SK-N-SH treated with all-trans-retinoic acid at 6 μM for 48 hours (cell line): ENCODE data around the gene STEAP1B.

Experiments used
- ATAC-seq: fragments of 200-7000 bp; cut with Tn5 transposase; 3 replicates; pipeline ENCODE4 v1.9.1; 2020; ENCODE audit warnings: mild to moderate bottlenecking, moderate library complexity
- ARNTL ChIP-seq: fragments of 450-650 bp; formaldehyde crosslinking; IDR thresholded peaks from 2 replicates; pipeline ENCODE4 v1.5.0; 2020; ENCODE audit warnings: low read depth, mild to moderate bottlenecking, moderate library complexity, borderline replicate concordance
- CSDC2 ChIP-seq: fragments of 250-450 bp; sonication (Bioruptor Pico); IDR thresholded peaks from 2 replicates; pipeline ENCODE4 v1.5.0; 2020; ENCODE audit warnings: mild to moderate bottlenecking, moderate library complexity
- CSRNP3 ChIP-seq: fragments of 250-450 bp; sonication (Bioruptor Pico); IDR thresholded peaks from 2 replicates; pipeline ENCODE4 v1.5.1; 2021; ENCODE audit warnings: mild to moderate bottlenecking, moderate library complexity
- ESRRG ChIP-seq: fragments of 250-450 bp; sonication (Bioruptor Pico); IDR thresholded peaks from 2 replicates; pipeline ENCODE4 v1.6.1; 2021; ENCODE audit warnings: mild to moderate bottlenecking
- ISL1 ChIP-seq: fragments of 250-450 bp; sonication (Bioruptor Pico); IDR thresholded peaks from 2 replicates; pipeline ENCODE4 v2.1.2; 2022; ENCODE audit warnings: mild to moderate bottlenecking, moderate library complexity
- PATZ1 ChIP-seq: fragments of 250-450 bp; sonication (Bioruptor Pico); IDR thresholded peaks from 2 replicates; pipeline ENCODE4 v1.8.0; 2020; ENCODE audit warnings: mild to moderate bottlenecking, moderate library complexity, borderline replicate concordance
- POU6F1 ChIP-seq: fragments of 250-450 bp; sonication (Bioruptor Pico); IDR thresholded peaks from 2 replicates; pipeline ENCODE4 v1.8.0; 2021; ENCODE audit warnings: low read depth, mild to moderate bottlenecking, moderate library complexity, borderline replicate concordance
- SNAI2 ChIP-seq: fragments of 250-450 bp; sonication (Bioruptor Pico); IDR thresholded peaks from 2 replicates; pipeline ENCODE4 v1.5.0; 2020; ENCODE audit warnings: mild to moderate bottlenecking, moderate library complexity
- TCF4 ChIP-seq: fragments of 250-450 bp; sonication (Bioruptor Pico); IDR thresholded peaks from 2 replicates; pipeline ENCODE4 v1.8.0; 2021; ENCODE audit warnings: mild to moderate bottlenecking, moderate library complexity, borderline replicate concordance
- TOX ChIP-seq: fragments of 250-450 bp; sonication (Bioruptor Pico); IDR thresholded peaks from 2 replicates; pipeline ENCODE4 v1.8.0; 2021; ENCODE audit warnings: mild to moderate bottlenecking, moderate library complexity, borderline replicate concordance
- TSHZ2 ChIP-seq: fragments of 250-450 bp; sonication (Bioruptor Pico); IDR thresholded peaks from 2 replicates; pipeline ENCODE4 v1.5.0; 2020; ENCODE audit warnings: mild to moderate bottlenecking, moderate library complexity
- ZFP30 ChIP-seq: fragments of 450-650 bp; formaldehyde crosslinking; IDR thresholded peaks from 2 replicates; pipeline ENCODE4 v1.5.0; 2022; ENCODE audit warnings: mild to moderate bottlenecking, moderate library complexity
- ZNF565 ChIP-seq: fragments of 450-650 bp; formaldehyde crosslinking; conservative IDR thresholded peaks from 2 replicates; pipeline ENCODE4 v1.5.0; 2020; ENCODE audit warnings: low read depth, mild to moderate bottlenecking, moderate library complexity
- ZNF70 ChIP-seq: fragments of 450-650 bp; formaldehyde crosslinking; IDR thresholded peaks from 2 replicates; pipeline ENCODE4 v1.5.0; 2020; ENCODE audit warnings: mild to moderate bottlenecking, moderate library complexity
- TF ChIP-seq, protein P1 (sequence below): fragments of 250-450 bp; sonication (Bioruptor Pico); IDR thresholded peaks from 2 replicates; pipeline ENCODE4 v1.5.1; 2020; ENCODE audit warnings: low read depth, mild to moderate bottlenecking, moderate library complexity

STEAP1B gene

GRCh38 chr7:22400936-22401553 is 98.9 kb downstream of the STEAP1B start:
- no peak for TF ChIP-seq CSDC2 (CRISPR knock-in tag)
- peak; percentile 18; the same call in 1 of the 2 replicates for TF ChIP-seq TOX (CRISPR knock-in tag)
- ATAC-seq = peak; percentile 1; the same call in 1 of the 3 replicates

DNA sequence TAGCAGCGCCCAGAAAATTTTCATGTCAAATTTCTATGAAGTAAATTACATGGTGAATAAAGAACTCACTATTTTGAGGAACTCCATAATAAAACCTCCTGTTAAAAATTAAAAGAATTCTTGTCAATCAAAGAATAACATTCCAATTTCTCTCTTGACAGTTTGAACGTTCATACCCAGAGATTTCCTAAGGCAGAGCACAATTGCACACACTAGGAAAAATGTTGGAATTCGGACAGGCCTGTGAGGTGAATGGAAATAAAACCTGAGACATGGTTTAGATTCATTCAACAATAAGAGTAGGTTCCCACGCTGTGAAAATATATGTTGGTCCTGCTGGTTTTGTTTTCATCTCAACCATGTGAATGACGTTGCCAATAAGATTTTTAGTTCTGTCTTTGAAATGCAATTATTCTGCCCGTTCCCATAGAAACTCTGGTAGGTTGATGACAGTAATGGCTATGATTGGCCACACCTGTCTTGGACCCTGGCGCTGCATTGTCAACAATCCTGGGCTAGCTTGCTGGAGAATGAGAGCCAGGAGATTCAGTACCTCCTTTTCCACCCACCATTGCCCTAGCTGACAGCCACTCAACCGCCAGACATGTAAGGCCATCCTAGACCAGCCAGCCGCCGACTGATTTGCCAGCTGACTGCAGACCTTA is 99.7 kb downstream of the STEAP1B start:
- no peak for TF ChIP-seq TSHZ2 (CRISPR knock-in tag)
- TF ChIP-seq ZNF70 (CRISPR knock-in tag) = no peak
- no peak for TF ChIP-seq SNAI2 (CRISPR knock-in tag)
- TF ChIP-seq CSDC2 (CRISPR knock-in tag) = no peak
- no peak for TF ChIP-seq ESRRG (CRISPR knock-in tag)
- TF ChIP-seq TCF4 (CRISPR knock-in tag) = no peak
- no peak for TF ChIP-seq ZFP30 (CRISPR knock-in tag)
- TF ChIP-seq PATZ1 (CRISPR knock-in tag) = no peak
- no peak for TF ChIP-seq CSRNP3 (CRISPR knock-in tag)
- TF ChIP-seq ZNF565 = no peak
- no peak for TF ChIP-seq ARNTL (CRISPR knock-in tag)
- no peak for TF ChIP-seq ISL1 (CRISPR knock-in tag)
- TF ChIP-seq, protein P1, sequence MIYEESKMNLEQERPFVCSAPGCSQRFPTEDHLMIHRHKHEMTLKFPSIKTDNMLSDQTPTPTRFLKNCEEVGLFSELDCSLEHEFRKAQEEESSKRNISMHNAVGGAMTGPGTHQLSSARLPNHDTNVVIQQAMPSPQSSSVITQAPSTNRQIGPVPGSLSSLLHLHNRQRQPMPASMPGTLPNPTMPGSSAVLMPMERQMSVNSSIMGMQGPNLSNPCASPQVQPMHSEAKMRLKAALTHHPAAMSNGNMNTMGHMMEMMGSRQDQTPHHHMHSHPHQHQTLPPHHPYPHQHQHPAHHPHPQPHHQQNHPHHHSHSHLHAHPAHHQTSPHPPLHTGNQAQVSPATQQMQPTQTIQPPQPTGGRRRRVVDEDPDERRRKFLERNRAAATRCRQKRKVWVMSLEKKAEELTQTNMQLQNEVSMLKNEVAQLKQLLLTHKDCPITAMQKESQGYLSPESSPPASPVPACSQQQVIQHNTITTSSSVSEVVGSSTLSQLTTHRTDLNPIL (CRISPR knock-in tag) = no peak
- ATAC-seq = no peak

GRCh38 chr7:22399546-22399945 is 100.4 kb downstream of the STEAP1B start:
- TF ChIP-seq POU6F1 (CRISPR knock-in tag) = no peak
- ATAC-seq = no peak

- ATAC-seq = no peak
- TF ChIP-seq, protein P1 (CRISPR knock-in tag) = no peak
- no peak for TF ChIP-seq TOX (CRISPR knock-in tag)
These were observed 100.9 kb downstream of the STEAP1B start for GRCh38 chr7:22399091-22399490.
